HG02981 (cell line): ENCODE measurements around the gene SASH1.
A peak's percentile ranks its signal among the peaks of the same experiment; 100 is the strongest.
"Not testable (repeated sequence)": the region's sequence is repeated elsewhere in the genome, so short reads cannot be mapped to it uniquely, and the experiment has no call there.

ENCODE experiments used
- ATAC-seq: cut with Tn5 transposase; IDR thresholded peaks from one replicate; pipeline ENCODE4 v1.9.1; 2021; ENCODE audit warnings: mild to moderate bottlenecking, moderate library complexity; ENCODE audit not compliant: unreplicated experiment

The SASH1 gene

DNA sequence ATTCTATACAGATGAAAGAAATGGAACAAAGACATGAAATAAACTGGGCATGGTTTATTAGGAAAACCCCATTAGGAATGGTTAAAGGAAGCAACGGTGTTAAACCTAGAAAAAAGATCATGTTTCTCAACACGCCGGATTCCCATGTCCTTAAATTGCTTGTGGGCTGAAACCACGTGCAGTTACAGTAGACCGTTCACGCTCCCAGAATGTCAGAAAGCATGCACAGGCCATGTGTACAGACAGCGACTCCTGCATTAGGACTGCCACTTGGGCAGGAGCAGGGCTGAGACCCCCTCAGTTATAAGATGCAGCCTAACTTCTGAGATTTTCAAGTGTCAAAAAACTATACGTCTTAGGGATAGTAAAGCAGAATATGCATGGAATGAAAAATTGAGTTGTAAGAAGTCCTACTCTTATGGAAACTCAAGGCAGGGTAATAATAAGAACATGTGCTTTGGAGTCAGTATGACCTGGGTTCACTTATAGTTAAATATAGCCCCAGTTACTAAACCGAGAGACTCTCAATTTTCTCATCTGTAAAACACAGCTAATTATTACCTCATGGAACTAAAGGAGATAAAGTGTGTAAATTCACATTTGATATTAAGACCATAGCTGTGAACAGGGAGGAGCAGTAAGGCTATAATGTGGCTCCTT, 230.2 kb downstream of the SASH1 start:
- no peak for ATAC-seq

DNA sequence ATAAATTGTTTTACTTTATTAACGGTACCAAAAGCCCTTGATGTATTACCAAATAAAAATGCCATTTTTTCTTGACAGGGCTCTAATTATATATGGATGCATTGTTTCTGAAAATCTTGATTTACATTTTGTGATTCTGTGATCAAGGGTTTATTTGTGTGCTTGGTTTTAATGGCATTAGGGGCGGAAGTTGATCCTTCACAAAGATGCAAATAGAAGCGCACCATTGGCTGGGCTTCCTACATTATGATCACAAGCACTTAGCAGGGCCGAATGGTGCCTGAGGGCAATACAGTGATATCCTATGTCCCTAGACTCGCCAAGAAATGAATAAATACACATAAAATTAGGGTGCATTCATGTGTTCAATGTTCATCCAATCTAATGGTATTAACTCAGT, 231.3 kb downstream of the SASH1 start:
- ATAC-seq, result no peak

DNA sequence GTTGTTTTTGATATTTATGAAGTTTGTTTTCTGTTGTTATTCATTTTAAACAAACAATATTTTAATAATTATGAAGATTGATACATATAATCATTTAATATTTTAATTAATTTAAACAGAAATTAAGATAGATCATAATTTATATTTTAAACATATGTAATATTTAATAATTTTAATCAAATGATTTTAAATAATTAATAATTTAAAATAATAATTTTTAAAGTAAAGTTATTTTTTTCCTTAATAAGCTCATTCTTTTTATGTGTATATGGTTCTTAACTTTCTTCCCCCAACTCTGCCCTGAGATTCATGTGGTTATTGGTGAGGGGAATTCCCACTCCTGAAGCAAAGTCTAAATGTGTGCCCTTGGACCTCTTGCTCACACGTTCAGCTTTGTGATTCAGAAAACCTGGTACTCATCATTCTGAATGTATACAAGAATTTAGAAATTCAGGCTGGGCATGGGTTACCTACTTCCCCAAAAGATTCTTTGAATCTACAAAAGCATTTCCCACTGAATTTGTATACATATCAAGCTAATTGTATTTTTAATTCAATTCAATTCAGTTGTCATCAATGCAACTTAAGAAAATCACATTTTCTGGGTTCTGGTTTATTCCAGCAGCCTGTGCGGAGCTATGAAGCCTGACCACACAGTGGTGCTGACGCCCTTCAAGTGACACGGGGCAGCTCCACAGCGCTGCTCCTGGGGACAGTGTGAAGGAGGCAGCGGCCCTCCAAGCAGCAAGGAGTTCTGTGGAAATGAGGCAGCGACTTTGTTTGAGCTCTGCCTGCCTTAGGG, 235.2 kb downstream of the SASH1 start:
- ATAC-seq, result peak; percentile 93

DNA sequence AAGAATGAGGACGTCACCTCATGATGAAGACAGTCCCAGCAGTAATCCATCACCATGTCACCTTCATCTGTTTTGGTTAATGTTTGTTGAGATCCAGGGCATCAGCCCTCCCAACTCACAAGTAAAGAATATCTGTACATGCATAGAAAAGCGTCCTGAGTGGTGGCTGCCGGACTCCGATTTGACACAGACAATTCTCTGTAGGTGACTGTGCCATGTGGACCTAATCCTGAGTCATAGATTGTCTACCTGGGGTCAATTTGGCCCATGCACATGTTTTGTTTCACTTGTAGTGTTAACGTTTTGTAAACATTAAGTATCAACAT, 235.8 kb downstream of the SASH1 start:
- peak; percentile 9 for ATAC-seq

GRCh38 chr6:148578837-148579565, 236.4 kb downstream of the SASH1 start:
- ATAC-seq, result no peak

GRCh38 chr6:148580442-148580841, 237.8 kb downstream of the SASH1 start:
- ATAC-seq, result no peak

GRCh38 chr6:148583631-148584030, 241.0 kb downstream of the SASH1 start:
- no peak for ATAC-seq

DNA sequence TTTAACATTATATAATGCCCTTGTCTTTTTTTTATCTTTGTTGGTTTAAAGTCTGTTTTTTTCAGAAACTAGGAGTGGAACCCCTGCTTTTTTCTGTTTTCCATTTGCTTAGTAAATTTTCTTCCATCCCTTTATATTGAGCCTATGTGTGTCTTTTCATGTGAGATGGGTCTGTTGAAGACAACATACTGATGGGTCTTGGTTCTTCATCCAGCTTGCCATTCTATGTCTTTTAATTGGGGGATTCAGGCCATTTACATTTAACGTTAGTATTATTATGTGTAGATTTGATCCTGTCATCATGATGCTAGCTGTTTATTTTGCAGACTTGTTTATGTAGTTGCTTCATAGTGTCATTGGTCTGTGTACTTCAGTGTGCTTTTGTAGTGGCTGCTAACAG, 243.0 kb downstream of the SASH1 start:
- not testable (repeated sequence) for ATAC-seq

- no peak for ATAC-seq
Measured at GRCh38 chr6:148590883-148591282, 248.2 kb downstream of the SASH1 start.

GRCh38 chr6:148591656-148592055, 249.0 kb downstream of the SASH1 start:
- no peak for ATAC-seq

GRCh38 chr6:148593130-148593812, 250.6 kb downstream of the SASH1 start:
- ATAC-seq, result no peak

DNA sequence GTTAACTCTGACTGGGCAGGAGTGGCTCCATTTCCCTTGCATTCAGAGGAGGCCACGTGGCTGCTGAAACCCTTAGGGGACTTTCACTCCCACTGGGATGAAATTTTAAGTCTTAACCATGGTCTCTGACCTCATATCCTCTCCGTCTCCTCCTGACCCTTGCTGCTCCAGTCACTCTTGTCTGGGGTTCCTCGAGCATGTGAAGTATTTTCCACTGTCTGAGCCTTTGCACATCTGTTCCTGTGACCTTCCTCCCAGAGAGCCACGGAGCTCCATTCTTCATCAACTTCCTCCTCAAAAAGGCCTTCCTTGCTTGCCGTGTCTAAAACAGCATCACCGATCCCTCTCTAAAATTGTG, 251.2 kb downstream of the SASH1 start:
- ATAC-seq, result no peak

- no peak for ATAC-seq
Measured at GRCh38 chr6:148595550-148595949, 252.9 kb downstream of the SASH1 start.

DNA sequence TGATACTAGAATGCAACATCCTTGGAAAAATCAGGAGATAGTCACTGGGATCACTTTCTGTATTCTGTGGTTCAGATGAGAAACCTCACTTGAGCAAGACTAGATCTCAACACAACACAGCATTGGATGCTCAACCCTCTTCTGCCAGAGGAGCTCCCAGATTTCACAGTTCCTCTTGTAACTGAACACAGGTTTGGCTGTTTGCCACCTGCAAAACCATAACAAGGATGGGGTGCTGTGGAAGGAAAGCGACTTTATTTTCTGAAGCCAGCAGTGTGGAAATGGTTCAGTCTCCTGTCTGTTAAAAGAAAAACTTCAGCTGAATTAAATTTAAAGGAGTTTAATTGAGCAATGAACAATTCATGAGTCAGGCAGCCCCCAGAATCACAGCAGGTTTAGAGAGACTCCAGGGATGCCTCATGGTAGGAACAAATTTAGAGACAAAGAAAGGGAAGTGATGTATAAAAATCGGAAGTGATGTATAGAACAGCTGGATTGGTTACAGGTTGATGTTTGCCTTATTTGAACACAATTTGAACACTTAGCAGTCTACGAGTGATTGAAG, 254.3 kb downstream of the SASH1 start:
- no peak for ATAC-seq

DNA sequence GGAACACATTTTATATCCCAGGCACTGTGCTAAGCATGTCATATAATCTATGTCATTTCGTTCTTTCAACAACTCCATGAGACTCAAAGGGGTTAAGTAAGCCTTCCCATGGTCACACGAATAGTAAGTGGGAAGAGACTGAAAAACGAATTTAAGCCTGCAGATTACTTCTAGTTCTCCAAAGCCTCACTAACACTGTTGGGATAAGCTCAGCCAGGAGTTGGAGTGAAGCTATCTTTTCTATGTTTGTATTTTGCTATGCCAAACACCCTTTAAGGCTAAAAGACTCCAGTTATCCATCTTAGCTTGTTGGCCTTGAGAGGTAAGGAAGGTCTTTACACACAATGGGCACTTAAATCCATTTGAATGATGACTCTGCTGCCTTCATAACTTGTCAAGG, 256.1 kb downstream of the SASH1 start:
- no peak for ATAC-seq

GRCh38 chr6:148599967-148600426, 257.4 kb downstream of the SASH1 start:
- no peak for ATAC-seq
